IPS-18a (cell line): Measurements from ENCODE around the gene SH2D3A.
"Not testable (repeated sequence)": the region's sequence is repeated elsewhere in the genome, so short reads cannot be mapped to it uniquely, and the experiment has no call there.

Experiments used
- H3K27ac ChIP-seq: one replicate; pipeline ENCODE4 v1.5.1; 2013; ENCODE audit warnings: low read length
- H3K27me3 ChIP-seq: one replicate; pipeline ENCODE4 v1.6.1; 2013; ENCODE audit warnings: mild to moderate bottlenecking, low read length; ENCODE audit not compliant: control insufficient read depth, insufficient read depth
- H3K36me3 ChIP-seq: one replicate; pipeline ENCODE4 v1.6.1; 2013; ENCODE audit warnings: low read depth, low read length; ENCODE audit not compliant: control insufficient read depth
- H3K4me1 ChIP-seq: one replicate; pipeline ENCODE4 v1.6.1; 2013; ENCODE audit warnings: low read depth, low read length; ENCODE audit not compliant: control insufficient read depth
- H3K4me3 ChIP-seq: one replicate; pipeline ENCODE4 v1.5.1; 2013; ENCODE audit warnings: low read length
- H3K9ac ChIP-seq: one replicate; pipeline ENCODE4 v1.6.1; 2013; ENCODE audit warnings: mild to moderate bottlenecking, low read length, moderate library complexity
- H3K9me3 ChIP-seq: one replicate; pipeline ENCODE4 v1.6.1; 2013; ENCODE audit warnings: low read depth, low read length; ENCODE audit not compliant: control insufficient read depth

The SH2D3A gene

GRCh38 chr19:6801485-6802086 is 34.4 kb upstream of the SH2D3A start:
- Histone ChIP-seq H3K27ac (no peak overlapping the region), H3K36me3 (no peaks in the 10 kb centered on the region), H3K4me3 (peak overlapping the region; percentile 27), H3K27me3 (no peaks in the 10 kb centered on the region), H3K4me1 (peaks cover 11% of the 10 kb centered on the region), H3K9me3 (no peaks in the 10 kb centered on the region), H3K9ac (peak overlapping the region; percentile 22)

DNA sequence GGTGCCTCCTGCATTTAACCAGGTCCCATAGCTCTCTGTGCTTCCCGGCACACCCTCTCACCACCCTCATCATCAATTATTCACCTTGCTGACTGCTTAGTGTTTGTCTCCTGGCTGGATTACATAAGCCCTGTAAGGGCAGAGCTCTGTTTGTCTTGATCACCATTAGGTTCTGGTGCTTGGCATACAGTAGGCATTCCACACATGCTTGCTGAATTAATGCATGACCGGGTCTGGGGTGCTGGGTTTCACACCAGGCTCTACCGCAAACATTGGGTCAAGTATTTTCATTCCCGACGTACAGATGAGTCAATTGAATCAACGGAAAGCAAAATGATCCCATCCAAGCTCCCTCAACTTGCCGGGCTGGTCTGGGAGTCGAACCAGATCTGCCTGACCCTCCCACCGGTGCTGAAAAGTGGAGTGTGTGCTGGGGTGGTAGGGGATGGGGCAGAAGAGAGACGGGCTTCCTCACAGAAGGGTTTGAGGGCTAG is 33.8 kb upstream of the SH2D3A start:
- Histone ChIP-seq H3K4me3 (no peak overlapping the region), H3K27me3 (no peaks in the 10 kb centered on the region), H3K9ac (no peak overlapping the region), H3K27ac (no peak overlapping the region), H3K4me1 (peaks cover 11% of the 10 kb centered on the region), H3K9me3 (no peaks in the 10 kb centered on the region), H3K36me3 (no peaks in the 10 kb centered on the region)

- H3K36me3 ChIP-seq, H3K4me3 ChIP-seq, H3K9ac ChIP-seq, H3K27ac ChIP-seq, H3K27me3 ChIP-seq, H3K9me3 ChIP-seq: not testable (repeated sequence)
- H3K4me1 ChIP-seq = peaks cover 11% of the 10 kb centered on the region
Observed at GRCh38 chr19:6800160-6800790, 33.0 kb upstream of the SH2D3A start.

DNA sequence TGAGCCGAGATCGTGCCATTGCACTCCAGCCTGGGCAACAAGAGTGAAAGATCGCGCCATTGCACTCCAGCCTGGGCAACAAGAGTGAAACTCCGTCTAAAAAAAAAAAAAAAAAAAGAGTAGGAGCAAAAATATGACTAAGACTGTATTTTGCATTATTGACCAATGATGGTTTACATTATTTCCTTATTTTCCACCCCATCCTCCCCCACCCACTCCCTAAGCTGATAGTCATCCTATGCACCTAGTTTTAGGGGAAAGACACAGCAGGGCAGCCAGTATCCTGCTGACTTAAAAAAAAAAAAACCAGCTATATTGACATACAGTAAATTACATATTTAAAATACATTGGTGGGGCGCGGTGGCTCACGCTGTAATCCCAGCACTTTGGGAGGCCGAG is 30.4 kb upstream of the SH2D3A start:
- no peaks in the 10 kb centered on the region for H3K27me3 ChIP-seq

GRCh38 chr19:6796278-6796677 is 29.0 kb upstream of the SH2D3A start:
- Histone ChIP-seq H3K27ac (no peak overlapping the region), H3K36me3 (no peaks in the 10 kb centered on the region), H3K9ac (no peak overlapping the region), H3K4me1 (peaks cover 4% of the 10 kb centered on the region), H3K9me3 (peaks cover 9% of the 10 kb centered on the region), H3K27me3 (no peaks in the 10 kb centered on the region), H3K4me3 (no peak overlapping the region)

More for the DNA sequence above, 30.4 kb upstream of the SH2D3A start:
- Histone ChIP-seq H3K27ac (no peak overlapping the region), H3K9me3 (peaks cover 9% of the 10 kb centered on the region), H3K9ac (no peak overlapping the region), H3K4me3 (no peak overlapping the region), H3K36me3 (no peaks in the 10 kb centered on the region), H3K4me1 (peaks cover 6% of the 10 kb centered on the region)

DNA sequence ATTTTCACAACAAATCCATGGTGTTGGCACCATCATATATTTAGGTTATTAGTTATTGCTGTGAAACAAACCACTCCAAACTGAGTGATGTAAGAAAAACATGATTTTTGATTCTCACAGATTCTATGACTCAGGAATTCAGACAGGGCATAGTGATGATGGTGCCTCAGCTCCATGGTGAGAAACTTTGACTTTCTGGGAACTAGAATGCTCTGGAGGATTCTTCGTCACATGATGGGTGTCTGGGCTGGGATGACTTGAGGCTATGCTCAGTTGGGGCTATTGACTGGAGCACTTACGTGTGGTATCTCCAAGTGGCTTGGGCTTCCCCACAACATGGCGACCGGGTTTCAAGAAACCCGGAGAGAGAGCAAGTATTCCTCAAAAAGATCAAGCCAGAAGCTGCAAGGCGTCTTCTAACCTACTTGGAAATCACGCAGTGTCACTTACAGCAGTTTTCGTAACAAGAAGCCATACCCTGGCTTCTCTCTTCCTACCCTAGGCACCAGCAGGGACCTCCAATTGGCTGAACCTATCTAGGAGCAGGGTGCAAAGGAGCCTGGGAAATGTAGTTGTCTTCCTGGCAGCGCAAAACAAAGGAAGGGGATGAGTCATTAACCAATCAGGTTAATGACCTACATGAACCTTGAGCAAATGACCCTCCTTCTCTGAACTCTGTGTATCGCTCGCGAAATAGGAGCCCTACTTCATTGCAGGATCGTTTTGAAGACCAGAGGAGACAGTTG is 27.6 kb upstream of the SH2D3A start:
- no peak overlapping the region for H3K9ac ChIP-seq
- peaks cover 9% of the 10 kb centered on the region for H3K9me3 ChIP-seq
- H3K27me3 ChIP-seq = no peaks in the 10 kb centered on the region
- H3K27ac ChIP-seq = no peak overlapping the region
- no peak overlapping the region for H3K4me3 ChIP-seq
- H3K36me3 ChIP-seq = no peaks in the 10 kb centered on the region
- H3K4me1 ChIP-seq = no peaks in the 10 kb centered on the region

- H3K9ac ChIP-seq = no peak overlapping the region
- no peak overlapping the region for H3K27ac ChIP-seq
- H3K27me3 ChIP-seq = no peaks in the 10 kb centered on the region
- peaks cover 9% of the 10 kb centered on the region for H3K9me3 ChIP-seq
- no peaks in the 10 kb centered on the region for H3K36me3 ChIP-seq
- H3K4me1 ChIP-seq = no peaks in the 10 kb centered on the region
- no peak overlapping the region for H3K4me3 ChIP-seq
Observed at GRCh38 chr19:6793973-6794372, 26.7 kb upstream of the SH2D3A start.

- no peak overlapping the region for H3K9ac ChIP-seq
- no peaks in the 10 kb centered on the region for H3K4me1 ChIP-seq
- H3K27me3 ChIP-seq = no peaks in the 10 kb centered on the region
- no peaks in the 10 kb centered on the region for H3K36me3 ChIP-seq
- no peak overlapping the region for H3K4me3 ChIP-seq
- no peak overlapping the region for H3K27ac ChIP-seq
- H3K9me3 ChIP-seq = peaks cover 9% of the 10 kb centered on the region
Observed at GRCh38 chr19:6793411-6793810, 26.2 kb upstream of the SH2D3A start.

GRCh38 chr19:6791237-6791636 is 24.0 kb upstream of the SH2D3A start:
- Histone ChIP-seq H3K27me3 (no peaks in the 10 kb centered on the region), H3K27ac (no peak overlapping the region), H3K9me3 (peaks cover 9% of the 10 kb centered on the region), H3K4me3 (no peak overlapping the region), H3K9ac (no peak overlapping the region), H3K36me3 (no peaks in the 10 kb centered on the region), H3K4me1 (no peaks in the 10 kb centered on the region)

GRCh38 chr19:6790194-6791128 is 23.2 kb upstream of the SH2D3A start:
- Histone ChIP-seq H3K36me3 (no peaks in the 10 kb centered on the region), H3K9me3 (peaks cover 9% of the 10 kb centered on the region), H3K4me1 (no peaks in the 10 kb centered on the region), H3K9ac (no peak overlapping the region), H3K27ac (no peak overlapping the region), H3K4me3 (no peak overlapping the region), H3K27me3 (no peaks in the 10 kb centered on the region)

GRCh38 chr19:6788896-6789295 is 21.7 kb upstream of the SH2D3A start:
- Histone ChIP-seq H3K36me3 (no peaks in the 10 kb centered on the region), H3K27me3 (no peaks in the 10 kb centered on the region), H3K9me3 (peaks cover 7% of the 10 kb centered on the region), H3K4me3 (no peak overlapping the region), H3K9ac (no peak overlapping the region), H3K27ac (no peak overlapping the region), H3K4me1 (no peaks in the 10 kb centered on the region)
